ENCODE data around the gene STARD6. TPM values are rescaled to one million over a fixed set of nuclear protein-coding genes. Genes with fewer than 3 reads are reported as not detected.

The STARD6 gene
- total RNA-seq, 1 donor from 2014 or later = not detected

DNA sequence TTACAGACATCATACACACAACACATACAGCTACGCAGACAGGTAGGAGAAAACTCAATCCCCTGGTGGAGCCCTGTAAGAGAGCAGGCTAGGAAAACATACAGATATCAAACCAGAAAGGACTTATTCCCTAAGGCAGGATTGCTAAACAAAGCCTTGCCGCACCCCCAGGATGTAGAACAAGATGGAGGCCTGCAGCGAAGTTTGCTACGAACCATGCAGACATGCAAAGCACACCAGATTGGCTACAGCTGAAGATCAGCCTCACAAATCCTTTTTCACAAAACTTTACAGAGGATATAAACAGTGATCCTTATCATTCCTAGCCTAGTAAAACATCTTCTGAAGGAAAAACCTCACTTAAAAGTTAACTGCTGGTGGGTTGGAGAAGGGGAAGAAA lies 28.4 kb upstream of the STARD6 start:
- no peak overlapping the region for H3K27ac Mint-ChIP-seq (ENCODE audit: unreplicated experiment)
- peaks cover 27% of the 10 kb centered on the region for H3K4me1 Mint-ChIP-seq (ENCODE audit: unreplicated experiment)
- no peaks in the 10 kb centered on the region for H3K36me3 Mint-ChIP-seq (ENCODE audit: unreplicated experiment)
- peaks cover 5% of the 10 kb centered on the region for H3K9me3 Mint-ChIP-seq (ENCODE audit: unreplicated experiment)
- DNase-seq (ENCODE audit: extremely low spot score, unreplicated experiment) = no peak
- TF ChIP-seq, protein P1, sequence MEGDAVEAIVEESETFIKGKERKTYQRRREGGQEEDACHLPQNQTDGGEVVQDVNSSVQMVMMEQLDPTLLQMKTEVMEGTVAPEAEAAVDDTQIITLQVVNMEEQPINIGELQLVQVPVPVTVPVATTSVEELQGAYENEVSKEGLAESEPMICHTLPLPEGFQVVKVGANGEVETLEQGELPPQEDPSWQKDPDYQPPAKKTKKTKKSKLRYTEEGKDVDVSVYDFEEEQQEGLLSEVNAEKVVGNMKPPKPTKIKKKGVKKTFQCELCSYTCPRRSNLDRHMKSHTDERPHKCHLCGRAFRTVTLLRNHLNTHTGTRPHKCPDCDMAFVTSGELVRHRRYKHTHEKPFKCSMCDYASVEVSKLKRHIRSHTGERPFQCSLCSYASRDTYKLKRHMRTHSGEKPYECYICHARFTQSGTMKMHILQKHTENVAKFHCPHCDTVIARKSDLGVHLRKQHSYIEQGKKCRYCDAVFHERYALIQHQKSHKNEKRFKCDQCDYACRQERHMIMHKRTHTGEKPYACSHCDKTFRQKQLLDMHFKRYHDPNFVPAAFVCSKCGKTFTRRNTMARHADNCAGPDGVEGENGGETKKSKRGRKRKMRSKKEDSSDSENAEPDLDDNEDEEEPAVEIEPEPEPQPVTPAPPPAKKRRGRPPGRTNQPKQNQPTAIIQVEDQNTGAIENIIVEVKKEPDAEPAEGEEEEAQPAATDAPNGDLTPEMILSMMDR (IDR thresholded peaks at IDR 0.05) = no peak
- H3K27me3 Mint-ChIP-seq (ENCODE audit: unreplicated experiment) = no peaks in the 10 kb centered on the region
- H3K4me3 Mint-ChIP-seq (ENCODE audit: unreplicated experiment) = no peak overlapping the region

DNA sequence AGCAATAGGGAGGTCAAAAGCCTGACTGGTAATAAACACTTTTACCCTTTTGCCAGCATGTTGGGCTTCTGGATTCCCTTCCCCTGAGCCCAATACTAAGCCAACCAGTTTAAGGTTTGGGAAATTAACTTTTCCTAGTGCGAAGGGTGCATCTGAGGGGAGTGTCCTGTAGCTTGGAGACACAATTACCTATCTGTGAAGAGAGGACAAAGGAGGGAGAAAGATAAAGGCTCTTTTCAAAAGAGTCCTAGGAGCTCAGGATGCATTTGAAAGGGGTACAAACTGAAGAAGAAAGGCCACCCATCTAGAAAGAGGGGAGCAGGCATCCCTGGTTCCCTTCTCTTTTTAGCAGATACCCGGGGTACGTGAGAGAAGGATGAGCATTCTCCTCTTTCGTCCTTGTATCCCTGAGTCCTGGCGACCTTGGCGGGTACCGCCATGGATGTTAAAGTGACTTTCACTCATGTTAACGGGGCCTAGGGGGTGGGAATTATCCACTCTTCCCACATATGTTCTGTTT lies 25.1 kb upstream of the STARD6 start:
- no peaks in the 10 kb centered on the region for H3K9me3 Mint-ChIP-seq (ENCODE audit: unreplicated experiment)
- no peak for DNase-seq (ENCODE audit: extremely low spot score, unreplicated experiment)
- TF ChIP-seq, protein P1 (IDR thresholded peaks at IDR 0.05) = no peak
- H3K27ac Mint-ChIP-seq (ENCODE audit: unreplicated experiment) = no peak overlapping the region
- H3K27me3 Mint-ChIP-seq (ENCODE audit: unreplicated experiment) = no peaks in the 10 kb centered on the region
- H3K4me3 Mint-ChIP-seq (ENCODE audit: unreplicated experiment) = no peak overlapping the region
- no peaks in the 10 kb centered on the region for H3K36me3 Mint-ChIP-seq (ENCODE audit: unreplicated experiment)
- peaks cover 8% of the 10 kb centered on the region for H3K4me1 Mint-ChIP-seq (ENCODE audit: unreplicated experiment)

DNA sequence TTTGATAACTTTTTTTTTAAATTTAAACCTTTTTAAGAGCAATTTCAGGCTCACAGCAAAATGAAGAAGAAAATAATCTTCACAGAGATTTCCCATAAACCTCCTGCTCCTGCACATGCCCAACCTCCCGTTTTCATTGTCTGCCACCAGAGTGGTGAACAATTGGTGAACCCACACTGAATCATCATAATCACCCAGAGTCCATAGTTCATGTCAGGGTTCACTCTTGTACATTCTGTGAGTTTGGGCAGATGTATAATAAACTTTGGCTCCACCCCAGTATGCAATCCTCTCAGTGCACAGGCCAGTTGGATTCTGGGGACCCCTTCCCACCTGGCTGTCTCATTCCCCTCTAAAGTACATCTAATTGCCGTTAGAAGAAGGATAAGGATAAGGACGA lies 24.4 kb upstream of the STARD6 start:
- no peaks in the 10 kb centered on the region for H3K36me3 Mint-ChIP-seq (ENCODE audit: unreplicated experiment)
- no peaks in the 10 kb centered on the region for H3K9me3 Mint-ChIP-seq (ENCODE audit: unreplicated experiment)
- H3K4me3 Mint-ChIP-seq (ENCODE audit: unreplicated experiment) = no peak overlapping the region
- TF ChIP-seq, protein P1 (IDR thresholded peaks at IDR 0.05) = no peak
- H3K27ac Mint-ChIP-seq (ENCODE audit: unreplicated experiment) = no peak overlapping the region
- no peak for DNase-seq (ENCODE audit: extremely low spot score, unreplicated experiment)
- peaks cover 6% of the 10 kb centered on the region for H3K4me1 Mint-ChIP-seq (ENCODE audit: unreplicated experiment)
- no peaks in the 10 kb centered on the region for H3K27me3 Mint-ChIP-seq (ENCODE audit: unreplicated experiment)

DNA sequence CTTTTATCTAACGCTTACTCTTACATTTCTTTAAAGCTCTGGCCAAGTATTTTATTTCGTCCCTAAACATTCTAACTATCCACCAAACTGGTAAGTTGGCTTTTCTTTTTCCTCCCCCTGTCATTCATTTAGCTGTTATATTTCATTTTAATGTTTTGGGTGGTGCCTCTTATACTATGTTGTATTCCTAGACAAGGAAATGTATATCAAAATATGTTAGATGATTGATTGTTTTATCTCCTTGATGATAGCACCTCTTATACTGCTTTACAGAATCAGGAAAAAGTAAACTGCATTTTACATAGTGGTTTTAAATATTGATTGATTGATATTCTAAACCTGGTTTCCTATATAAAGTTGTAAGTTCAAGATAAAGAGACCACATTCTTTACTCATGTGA lies 24.0 kb upstream of the STARD6 start:
- TF ChIP-seq, protein P1 (IDR thresholded peaks at IDR 0.05) = no peak
- peaks cover 6% of the 10 kb centered on the region for H3K4me1 Mint-ChIP-seq (ENCODE audit: unreplicated experiment)
- no peaks in the 10 kb centered on the region for H3K27me3 Mint-ChIP-seq (ENCODE audit: unreplicated experiment)
- no peaks in the 10 kb centered on the region for H3K9me3 Mint-ChIP-seq (ENCODE audit: unreplicated experiment)
- H3K4me3 Mint-ChIP-seq (ENCODE audit: unreplicated experiment) = no peak overlapping the region
- no peak overlapping the region for H3K27ac Mint-ChIP-seq (ENCODE audit: unreplicated experiment)
- no peak for DNase-seq (ENCODE audit: extremely low spot score, unreplicated experiment)
- H3K36me3 Mint-ChIP-seq (ENCODE audit: unreplicated experiment) = no peaks in the 10 kb centered on the region

DNA sequence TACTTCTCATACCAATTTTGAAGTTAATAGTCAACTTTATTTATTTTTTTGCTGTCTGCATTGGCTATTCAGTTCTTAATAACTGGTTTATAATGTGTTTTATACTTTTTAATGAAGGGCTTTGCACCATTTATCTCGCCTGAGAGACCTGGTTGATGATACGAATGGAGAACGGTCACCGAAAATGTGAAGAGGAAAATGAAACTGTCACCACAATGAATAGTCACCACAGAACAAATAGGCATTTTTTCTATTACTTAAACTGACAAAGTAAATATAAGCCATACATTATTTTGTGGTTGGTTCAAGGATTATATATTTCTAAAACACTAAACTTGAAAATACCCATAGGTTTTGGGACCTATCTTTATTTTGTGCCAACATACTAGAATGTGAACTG lies 20.4 kb upstream of the STARD6 start:
- H3K4me3 Mint-ChIP-seq (ENCODE audit: unreplicated experiment) = no peak overlapping the region
- no peaks in the 10 kb centered on the region for H3K9me3 Mint-ChIP-seq (ENCODE audit: unreplicated experiment)
- DNase-seq (ENCODE audit: extremely low spot score, unreplicated experiment) = no peak
- H3K27ac Mint-ChIP-seq (ENCODE audit: unreplicated experiment) = no peak overlapping the region
- TF ChIP-seq, protein P1 (IDR thresholded peaks at IDR 0.05) = no peak
- H3K36me3 Mint-ChIP-seq (ENCODE audit: unreplicated experiment) = peaks cover 7% of the 10 kb centered on the region
- no peaks in the 10 kb centered on the region for H3K4me1 Mint-ChIP-seq (ENCODE audit: unreplicated experiment)
- H3K27me3 Mint-ChIP-seq (ENCODE audit: unreplicated experiment) = no peaks in the 10 kb centered on the region

All from osteocyte (in vitro differentiated cells).